ENCODE measurements around the gene BCAS3. TPM values are rescaled to one million over a fixed set of nuclear protein-coding genes. Genes with fewer than 3 reads are reported as not detected.
"Not testable (repeated sequence)": the region's sequence is repeated elsewhere in the genome, so short reads cannot be mapped to it uniquely, and the experiment has no call there.

BCAS3 gene
- polyA plus RNA-seq, 4 donors, result 26.2 to 27.7 (median 26.8) TPM

DNA sequence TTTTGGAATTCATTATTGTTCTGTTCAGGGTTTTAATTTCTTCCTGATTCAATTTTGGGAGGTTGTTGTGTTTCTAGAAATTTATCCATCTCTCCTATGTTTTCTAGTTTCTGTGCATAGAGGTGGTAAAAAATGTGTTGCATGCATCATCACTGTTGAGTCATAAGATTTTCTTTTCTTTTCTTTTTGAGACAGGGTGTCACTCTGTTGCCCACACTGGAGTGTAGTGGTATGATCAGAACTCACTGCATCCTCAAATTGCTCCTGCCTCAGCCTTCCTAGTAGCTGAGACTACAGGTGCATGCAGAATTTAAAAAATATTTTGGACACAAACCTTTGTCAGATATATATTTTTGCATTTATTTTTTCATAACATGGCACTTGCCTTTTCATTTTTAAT, 184.8 kb downstream of the BCAS3 start:
- DNase-seq (ENCODE audit: low read depth in 4 of 4, low spot score in 3 of 4), result no peak

DNA sequence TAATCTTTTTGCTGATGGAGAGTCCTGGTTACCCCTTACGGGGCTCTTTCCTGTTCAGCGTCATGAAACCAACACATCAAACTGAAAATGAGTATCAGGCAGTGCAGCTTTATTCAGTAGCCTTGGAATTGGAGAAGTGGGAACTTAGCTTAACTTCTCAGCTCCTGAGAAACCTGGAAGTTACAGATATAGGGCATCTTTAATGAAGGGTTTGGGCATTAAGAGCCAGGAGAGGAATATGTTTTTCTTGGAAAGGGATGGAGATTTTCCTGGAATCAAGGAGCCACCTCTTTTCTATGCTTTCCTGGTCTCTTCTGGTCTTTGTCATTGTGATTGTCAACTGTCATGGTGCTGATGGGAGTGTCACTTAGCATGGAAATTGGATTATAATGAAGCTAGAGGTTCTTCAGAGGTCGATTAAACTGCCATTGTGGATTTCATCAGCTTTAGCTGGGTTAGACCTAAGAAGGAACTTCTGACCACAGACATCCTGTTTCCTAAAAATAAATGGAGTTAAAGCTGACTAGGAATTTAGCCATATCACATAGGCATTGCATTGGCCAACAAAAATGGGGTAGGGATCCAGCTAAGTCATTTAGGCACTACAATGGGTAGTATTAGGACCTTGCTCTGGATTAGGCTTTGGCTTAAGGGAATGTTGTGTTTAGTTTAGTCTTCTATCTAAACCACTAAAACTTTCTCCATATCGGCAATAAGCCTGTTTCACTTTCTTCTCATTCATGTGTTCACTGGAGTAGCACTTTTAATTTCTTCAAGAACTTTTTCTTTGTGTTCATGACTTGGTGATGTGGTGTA, 186.4 kb downstream of the BCAS3 start:
- DNase-seq (ENCODE audit: low read depth in 4 of 4, low spot score in 3 of 4), result no peak

- DNase-seq (ENCODE audit: low read depth in 4 of 4, low spot score in 3 of 4), result no peak
These were observed 187.0 kb downstream of the BCAS3 start for GRCh38 chr17:60864708-60865005.

DNA sequence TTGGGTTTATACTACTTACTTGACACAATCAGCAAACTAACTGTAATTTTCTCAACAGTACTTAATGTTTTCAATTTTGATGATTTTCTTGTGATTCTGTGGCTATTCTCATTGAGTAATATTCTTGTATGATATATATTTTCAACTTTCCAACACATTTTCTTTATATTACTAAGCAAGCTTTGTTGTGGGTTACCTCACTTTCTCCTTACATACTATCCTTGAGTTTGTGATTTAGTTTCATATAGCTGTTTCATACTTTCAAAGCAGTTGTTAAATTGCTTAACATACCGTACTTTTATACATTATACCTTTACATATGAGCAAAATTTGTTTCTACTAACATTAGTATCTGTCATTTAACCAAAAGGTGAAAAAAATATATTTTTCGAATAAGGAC, 197.1 kb downstream of the BCAS3 start:
- DNase-seq (ENCODE audit: low read depth in 4 of 4, low spot score in 3 of 4), result no peak

GRCh38 chr17:60886731-60887613, 209.3 kb downstream of the BCAS3 start:
- DNase-seq (ENCODE audit: low read depth in 4 of 4, low spot score in 3 of 4), result not testable (repeated sequence)

- DNase-seq (ENCODE audit: low read depth in 4 of 4, low spot score in 3 of 4), result no peak
These were observed 210.0 kb downstream of the BCAS3 start for GRCh38 chr17:60887614-60888028.

- no peak for DNase-seq (ENCODE audit: low read depth in 4 of 4, low spot score in 3 of 4)
These were observed 211.4 kb downstream of the BCAS3 start for GRCh38 chr17:60888812-60889709.

GRCh38 chr17:60891149-60891548, 213.5 kb downstream of the BCAS3 start:
- DNase-seq (ENCODE audit: low read depth in 4 of 4, low spot score in 3 of 4), result no peak

DNA sequence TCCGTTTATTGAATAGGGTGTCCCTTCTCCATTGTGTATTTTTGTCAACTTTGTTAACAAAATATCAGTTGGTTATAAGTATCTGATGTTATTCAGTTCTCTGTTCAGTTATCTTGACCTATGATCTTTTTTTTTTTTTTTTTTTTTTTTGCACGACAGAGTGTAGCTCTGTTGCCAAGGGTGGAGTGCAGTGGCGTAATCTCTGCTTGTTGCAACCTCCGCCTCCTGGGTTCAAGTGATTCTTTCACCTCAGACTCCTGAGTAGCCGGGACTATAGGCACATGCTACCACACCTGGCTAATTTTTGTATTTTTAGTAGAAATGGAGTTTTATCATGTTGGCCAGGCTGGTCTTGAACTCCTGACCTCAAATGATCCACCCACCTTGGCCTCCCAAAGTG, 215.8 kb downstream of the BCAS3 start:
- DNase-seq (ENCODE audit: low read depth in 4 of 4, low spot score in 3 of 4), result no peak

DNA sequence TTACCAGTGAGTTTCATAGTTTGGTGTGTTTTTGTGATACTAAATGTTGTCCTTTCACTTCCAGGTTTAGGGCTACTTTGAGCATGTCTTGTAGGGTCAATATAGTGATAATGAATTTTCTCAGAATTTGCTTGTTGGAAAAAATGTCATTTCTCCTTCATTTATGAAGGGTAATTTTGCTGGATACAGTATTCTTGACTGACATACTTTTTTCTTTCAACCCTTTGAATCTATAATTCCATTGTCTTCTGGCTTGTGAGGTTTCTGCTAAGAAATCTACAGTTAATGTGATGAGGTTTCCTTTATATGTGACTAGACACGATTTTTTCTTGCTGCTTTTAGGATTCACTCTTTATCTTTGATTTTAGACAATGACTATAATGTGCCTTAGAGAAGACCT, 219.3 kb downstream of the BCAS3 start:
- DNase-seq (ENCODE audit: low read depth in 4 of 4, low spot score in 3 of 4), result no peak

DNA sequence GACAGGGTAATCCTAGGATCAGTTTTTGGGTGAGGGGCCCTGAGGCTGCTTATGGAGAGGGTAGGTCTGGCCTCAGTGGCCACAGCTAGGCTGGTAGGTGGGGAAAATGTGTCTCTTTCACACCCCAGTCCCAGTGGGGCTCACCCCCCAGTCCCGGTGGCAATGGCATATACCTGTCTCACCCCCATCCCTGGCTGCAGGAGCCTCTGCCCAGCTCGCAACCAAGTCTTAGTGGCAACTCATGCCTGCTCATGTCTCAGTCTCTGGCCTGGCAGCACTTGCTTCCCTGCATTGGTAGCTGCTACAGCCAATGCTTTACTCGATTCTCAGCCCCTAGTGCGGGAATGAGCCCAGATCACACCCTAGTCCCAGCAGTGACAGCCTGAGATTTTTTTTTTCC, 221.5 kb downstream of the BCAS3 start:
- DNase-seq (ENCODE audit: low read depth in 4 of 4, low spot score in 3 of 4), result no peak

DNA sequence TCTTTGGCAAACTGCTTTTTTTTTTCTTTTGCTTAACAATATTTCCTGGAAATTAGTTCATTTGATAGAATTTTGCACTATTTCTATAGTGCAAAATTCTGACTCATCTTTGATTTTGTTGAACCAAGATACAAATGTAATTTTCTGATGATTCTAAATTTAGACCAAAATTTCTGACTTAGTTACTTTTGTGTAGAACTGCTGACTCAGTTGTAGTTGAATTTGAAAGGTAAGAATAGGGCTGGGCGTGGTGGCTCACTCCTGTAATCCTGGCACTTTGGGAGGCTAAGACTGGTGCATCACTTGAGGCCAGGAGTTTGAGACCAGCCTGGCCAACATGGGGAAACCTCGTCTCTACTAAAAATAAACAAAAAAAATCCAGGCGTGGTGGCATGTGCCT, 223.0 kb downstream of the BCAS3 start:
- no peak for DNase-seq (ENCODE audit: low read depth in 4 of 4, low spot score in 3 of 4)

GRCh38 chr17:60901242-60901641, 223.6 kb downstream of the BCAS3 start:
- no peak for DNase-seq (ENCODE audit: low read depth in 4 of 4, low spot score in 3 of 4)

DNA sequence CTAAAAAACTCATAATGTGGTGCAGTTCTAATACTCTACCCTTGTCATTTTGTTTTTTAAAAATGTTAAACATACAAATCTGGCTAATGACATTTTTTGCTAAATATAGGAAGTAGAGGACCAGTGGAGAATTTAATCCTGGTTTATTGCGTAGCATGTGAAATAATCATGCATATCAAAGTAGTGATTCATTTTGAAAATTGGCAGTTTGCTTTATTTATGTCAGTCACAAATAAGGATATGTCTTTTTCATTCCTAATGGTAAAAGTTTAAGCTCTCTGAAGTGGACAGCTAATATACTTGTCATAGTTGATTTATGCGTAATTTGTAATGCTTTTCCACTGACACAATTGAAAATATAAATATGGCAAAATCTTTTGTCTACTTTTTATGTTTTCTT, 224.2 kb downstream of the BCAS3 start:
- no peak for DNase-seq (ENCODE audit: low read depth in 4 of 4, low spot score in 3 of 4)

DNA sequence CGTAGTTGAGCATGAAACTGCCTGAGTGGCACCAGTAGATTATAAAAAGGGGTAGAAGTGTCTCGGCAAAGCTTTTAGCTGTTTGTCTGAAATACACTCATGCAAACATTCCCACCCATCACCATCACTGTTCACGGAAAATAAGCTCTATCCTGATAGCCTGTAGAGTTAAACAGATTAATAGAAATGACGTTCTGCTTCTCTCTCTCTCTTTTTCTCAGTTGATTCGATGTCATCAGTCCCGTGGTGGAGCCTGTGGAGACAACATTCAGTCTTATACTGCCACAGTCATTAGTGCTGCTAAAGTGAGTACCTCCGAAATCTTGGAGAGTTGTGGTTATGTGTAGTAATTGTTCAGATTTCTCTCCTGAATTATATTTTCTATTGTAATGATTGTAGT, 224.7 kb downstream of the BCAS3 start:
- no peak for DNase-seq (ENCODE audit: low read depth in 4 of 4, low spot score in 3 of 4)

- DNase-seq (ENCODE audit: low read depth in 4 of 4, low spot score in 3 of 4), result no peak
These were observed 226.9 kb downstream of the BCAS3 start for GRCh38 chr17:60904582-60904981.

DNA sequence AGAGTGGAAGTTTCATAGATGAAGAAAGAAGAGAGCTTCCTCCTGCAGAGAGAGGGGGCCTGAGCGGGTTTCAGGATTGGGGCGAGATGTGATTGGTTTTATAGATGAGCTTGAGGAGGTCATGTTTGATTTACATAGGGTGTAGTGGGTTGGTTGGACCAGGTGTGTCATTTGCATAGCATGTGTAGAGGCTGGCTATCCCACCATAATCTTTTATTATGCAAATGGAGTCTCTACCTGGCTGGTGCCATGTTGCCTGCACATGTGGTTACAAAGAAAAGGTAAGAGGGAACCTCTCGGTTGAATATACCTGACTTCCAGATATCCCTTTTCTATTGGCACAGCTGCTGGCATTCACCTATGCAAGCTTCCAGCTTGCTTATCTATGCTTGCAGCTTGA, 228.1 kb downstream of the BCAS3 start:
- no peak for DNase-seq (ENCODE audit: low read depth in 4 of 4, low spot score in 3 of 4)

- DNase-seq (ENCODE audit: low read depth in 4 of 4, low spot score in 3 of 4), result no peak
These were observed 230.7 kb downstream of the BCAS3 start for GRCh38 chr17:60908324-60908723.

DNA sequence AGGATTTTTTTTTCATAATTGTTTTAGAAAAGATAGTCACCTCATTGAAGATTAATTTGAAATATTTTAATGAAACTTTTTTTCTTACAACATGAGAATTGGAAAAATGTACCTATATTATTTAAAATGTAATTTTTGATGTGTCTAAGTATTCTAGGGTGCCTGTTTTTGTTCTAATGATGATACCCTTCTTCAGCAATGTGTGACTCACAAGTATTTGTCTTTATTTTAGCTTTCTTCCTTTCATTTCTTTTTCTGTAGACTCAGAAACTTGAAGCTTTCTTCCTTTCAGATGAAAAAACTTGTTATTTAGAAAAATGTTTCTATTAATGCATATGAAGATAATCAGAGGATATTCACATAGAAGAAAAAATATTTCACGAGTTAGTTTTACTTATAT, 231.8 kb downstream of the BCAS3 start:
- no peak for DNase-seq (ENCODE audit: low read depth in 4 of 4, low spot score in 3 of 4)

- no peak for DNase-seq (ENCODE audit: low read depth in 4 of 4, low spot score in 3 of 4)
These were observed 232.8 kb downstream of the BCAS3 start for GRCh38 chr17:60910415-60910814.

DNA sequence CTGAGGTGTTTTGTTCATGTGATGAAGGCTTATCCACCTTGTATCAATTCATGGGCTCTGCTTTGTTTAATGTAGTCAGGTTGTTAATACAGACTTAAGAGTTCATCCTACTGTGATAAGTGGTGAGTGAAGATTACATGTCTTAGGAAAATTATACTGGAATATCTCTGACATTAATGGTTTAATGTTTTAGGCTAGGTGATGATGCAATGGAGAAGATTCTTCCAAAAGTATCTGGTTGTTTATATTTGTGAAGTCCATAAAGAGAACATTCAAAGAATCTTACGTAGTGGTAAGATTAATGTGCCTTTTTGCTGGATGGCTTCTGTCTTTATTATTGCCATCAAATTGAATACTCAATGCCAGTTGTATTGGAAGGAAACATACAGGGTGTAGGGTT, 236.4 kb downstream of the BCAS3 start:
- DNase-seq (ENCODE audit: low read depth in 4 of 4, low spot score in 3 of 4), result no peak

Data from right renal pelvis (tissue), 4 donors.